Neural crest cell (in vitro differentiated cells): Measurements from ENCODE around the gene STIM2. TPM values are rescaled to one million over a fixed set of nuclear protein-coding genes. Genes with fewer than 3 reads are reported as not detected.

Experiments used
- DNase-seq: peaks from one replicate; pipeline ENCODE4 v3.0.0; 2021; ENCODE audit warnings: low read depth, mixed read lengths, low spot score
- H3K27ac Mint-ChIP-seq: one replicate; pipeline ENCODE4 v1.8.0; 2021; ENCODE audit warnings: mild to moderate bottlenecking, mixed read lengths; ENCODE audit not compliant: unreplicated experiment
- H3K27me3 Mint-ChIP-seq: 2 replicates; pipeline ENCODE4 v1.8.0; 2021; ENCODE audit warnings: low read depth, mild to moderate bottlenecking, mixed read lengths
- H3K36me3 Mint-ChIP-seq: 2 replicates; pipeline ENCODE4 v1.8.0; 2021; ENCODE audit warnings: low read depth, mild to moderate bottlenecking, mixed read lengths
- H3K4me1 Mint-ChIP-seq: 2 replicates; pipeline ENCODE4 v1.8.0; 2021; ENCODE audit warnings: mixed read lengths
- H3K4me3 Mint-ChIP-seq: one replicate; pipeline ENCODE4 v1.8.0; 2021; ENCODE audit warnings: mild to moderate bottlenecking, mixed read lengths
- H3K9me3 Mint-ChIP-seq: 2 replicates; pipeline ENCODE4 v1.8.0; 2021; ENCODE audit warnings: mixed read lengths
- CTCF ChIP-seq: fragments of 200-600 bp; sonication (generic); conservative IDR thresholded peaks from 2 replicates; pipeline ENCODE4 v1.5.0; 2021; ENCODE audit warnings: antibody characterized with exemption, mild to moderate bottlenecking
- total RNA-seq: library from RNA; stranded (reverse); gene quantifications from 2 replicates; pipeline ENCODE4 v1.2.1, GENCODE V29; 2021

STIM2 gene
- total RNA-seq, 1 donor from 2014 or later, result 30.5 TPM

- no peak for DNase-seq
- H3K9me3 Mint-ChIP-seq, result peaks cover 5% of the 10 kb centered on the region
- no peak overlapping the region for H3K4me3 Mint-ChIP-seq
- H3K27ac Mint-ChIP-seq, result no peak overlapping the region
- H3K27me3 Mint-ChIP-seq, result no peaks in the 10 kb centered on the region
- no peak for TF ChIP-seq CTCF
- H3K36me3 Mint-ChIP-seq, result no peaks in the 10 kb centered on the region
- H3K4me1 Mint-ChIP-seq, result no peaks in the 10 kb centered on the region
Observed at GRCh38 chr4:26839016-26839415, 21.6 kb upstream of the STIM2 start.

GRCh38 chr4:26839534-26839951, 21.1 kb upstream of the STIM2 start:
- Mint-ChIP-seq H3K36me3 (no peaks in the 10 kb centered on the region), H3K27me3 (no peaks in the 10 kb centered on the region), H3K27ac (no peak overlapping the region), H3K4me1 (no peaks in the 10 kb centered on the region), H3K4me3 (no peak overlapping the region), H3K9me3 (peaks cover 5% of the 10 kb centered on the region)
- no peak for DNase-seq
- no peak for TF ChIP-seq CTCF

GRCh38 chr4:26840786-26841185, 19.9 kb upstream of the STIM2 start:
- H3K36me3 Mint-ChIP-seq, result no peaks in the 10 kb centered on the region
- no peak for TF ChIP-seq CTCF
- H3K4me3 Mint-ChIP-seq, result no peak overlapping the region
- H3K27me3 Mint-ChIP-seq, result no peaks in the 10 kb centered on the region
- no peak for DNase-seq
- no peaks in the 10 kb centered on the region for H3K4me1 Mint-ChIP-seq
- no peaks in the 10 kb centered on the region for H3K9me3 Mint-ChIP-seq
- H3K27ac Mint-ChIP-seq, result no peak overlapping the region

GRCh38 chr4:26842911-26843310, 17.7 kb upstream of the STIM2 start:
- DNase-seq, result no peak
- Mint-ChIP-seq H3K27ac (no peak overlapping the region), H3K4me3 (no peak overlapping the region), H3K4me1 (no peaks in the 10 kb centered on the region), H3K36me3 (no peaks in the 10 kb centered on the region), H3K9me3 (no peaks in the 10 kb centered on the region), H3K27me3 (no peaks in the 10 kb centered on the region)
- no peak for TF ChIP-seq CTCF

- Mint-ChIP-seq H3K27me3 (peaks cover 5% of the 10 kb centered on the region), H3K9me3 (no peaks in the 10 kb centered on the region), H3K36me3 (no peaks in the 10 kb centered on the region), H3K4me3 (no peak overlapping the region), H3K4me1 (no peaks in the 10 kb centered on the region), H3K27ac (no peak overlapping the region)
- DNase-seq, result no peak
- TF ChIP-seq CTCF, result no peak
Observed at GRCh38 chr4:26850528-26850927, 10.1 kb upstream of the STIM2 start.

GRCh38 chr4:26851129-26851528, 9.5 kb upstream of the STIM2 start:
- Mint-ChIP-seq H3K4me1 (no peaks in the 10 kb centered on the region), H3K27ac (no peak overlapping the region), H3K36me3 (no peaks in the 10 kb centered on the region), H3K27me3 (peaks cover 5% of the 10 kb centered on the region), H3K4me3 (no peak overlapping the region), H3K9me3 (no peaks in the 10 kb centered on the region)
- no peak for TF ChIP-seq CTCF
- DNase-seq, result no peak
